ENCODE results near the gene LRRC45.

The LRRC45 gene

DNA sequence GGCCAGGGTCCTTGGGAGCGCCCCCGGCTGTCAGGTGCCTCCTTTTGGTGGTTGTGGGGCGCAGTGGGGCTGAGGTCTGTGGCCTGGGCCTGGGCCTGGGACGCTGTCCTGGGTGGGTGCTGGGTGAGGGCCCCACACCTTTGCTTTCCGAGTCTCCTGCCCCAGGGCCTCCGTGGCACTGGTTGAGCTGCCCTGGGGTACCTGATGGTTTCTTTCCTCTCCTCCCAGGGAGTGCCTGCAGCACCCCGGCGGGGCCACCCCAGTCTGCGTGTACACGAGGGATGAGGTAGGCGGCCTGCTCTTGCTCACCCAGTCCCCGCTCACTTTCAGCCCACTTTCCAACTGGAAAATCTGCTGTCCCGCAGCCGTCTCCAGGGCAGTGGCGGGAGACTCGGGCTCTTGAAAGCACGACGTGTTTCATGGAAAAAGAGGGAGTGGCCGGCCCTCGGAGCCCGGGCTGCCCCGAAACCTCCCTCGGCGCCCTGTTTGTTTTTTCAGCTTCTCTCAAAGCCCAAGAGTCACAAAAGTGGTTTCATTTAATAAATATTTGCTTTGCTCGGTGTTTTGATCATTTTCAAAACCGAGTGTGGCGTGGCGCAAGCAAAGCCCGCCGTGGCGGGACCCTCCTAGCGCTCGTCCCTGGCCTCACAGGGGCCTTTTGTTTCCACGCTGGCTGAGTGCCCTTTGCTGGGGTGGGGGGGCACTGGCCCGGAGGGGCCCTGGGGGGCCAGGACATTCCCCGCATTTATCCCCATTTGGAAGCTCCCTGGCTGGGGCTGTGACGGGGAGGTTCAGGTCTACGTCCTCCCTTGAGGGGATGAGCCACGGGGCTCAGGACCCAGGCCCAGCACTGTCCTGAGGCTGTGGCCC, 28.3 kb upstream of the LRRC45 start:
- no peak for DNase-seq

GRCh38 chr17:81995463-81996231, 27.5 kb upstream of the LRRC45 start:
- DNase-seq: no peak

DNA sequence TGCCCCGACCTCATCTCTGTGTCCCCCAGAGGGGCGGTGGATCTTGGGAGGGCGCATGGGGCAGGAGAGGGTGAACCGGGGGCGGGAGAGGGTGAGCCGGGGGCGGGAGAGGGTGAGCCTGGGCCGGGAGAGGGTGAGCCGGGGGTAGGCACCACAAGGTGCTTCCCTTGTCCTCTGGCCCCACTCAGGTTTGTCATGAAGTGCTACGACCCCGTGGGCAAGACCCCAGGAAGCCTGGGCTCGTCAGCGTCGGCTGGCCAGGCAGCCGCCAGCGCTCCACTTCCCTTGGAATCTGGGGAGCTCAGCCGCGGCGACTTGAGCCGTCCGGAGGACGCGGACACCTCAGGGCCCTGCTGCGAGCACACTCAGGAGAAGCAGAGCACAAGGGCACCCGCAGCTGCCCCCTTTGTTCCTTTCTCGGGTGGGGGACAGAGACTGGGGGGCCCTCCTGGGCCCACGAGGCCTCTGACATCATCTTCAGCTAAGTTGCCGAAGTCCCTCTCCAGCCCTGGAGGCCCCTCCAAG, 26.8 kb upstream of the LRRC45 start:
- DNase-seq: no peak

DNA sequence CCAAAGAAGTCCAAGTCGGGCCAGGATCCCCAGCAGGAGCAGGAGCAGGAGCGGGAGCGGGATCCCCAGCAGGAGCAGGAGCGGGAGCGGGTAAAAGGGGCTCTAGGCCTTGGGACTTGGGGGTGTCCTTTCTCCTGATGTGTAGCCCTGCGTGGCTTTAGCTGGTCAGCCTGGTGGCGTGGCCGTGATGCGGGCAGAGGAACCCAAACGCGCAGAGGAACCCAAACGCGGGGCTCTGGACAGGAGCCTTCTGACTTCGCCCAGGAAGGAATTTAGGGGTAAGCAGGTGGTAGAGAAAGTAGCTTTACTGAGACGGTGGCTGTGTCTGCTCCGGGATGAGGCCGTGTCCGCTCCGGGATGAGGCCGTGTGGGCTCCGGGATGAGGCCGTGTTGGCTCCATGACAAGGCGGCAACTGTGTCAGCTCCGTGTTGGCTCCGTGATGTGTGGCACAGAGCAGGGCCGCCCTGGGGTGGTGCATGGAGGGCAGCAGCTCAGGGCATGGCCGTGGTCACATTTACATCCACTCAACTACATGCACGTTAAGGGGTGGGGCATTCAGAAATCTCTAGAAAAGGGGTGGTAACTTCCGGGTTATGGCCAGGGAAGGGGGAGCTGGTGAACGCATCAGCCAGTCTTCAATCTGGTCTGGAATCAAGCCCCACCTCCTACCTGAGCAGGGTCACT, 26.2 kb upstream of the LRRC45 start:
- DNase-seq: no peak

- no peak for DNase-seq
Measured at GRCh38 chr17:81998212-81998611, 24.9 kb upstream of the LRRC45 start.

DNA sequence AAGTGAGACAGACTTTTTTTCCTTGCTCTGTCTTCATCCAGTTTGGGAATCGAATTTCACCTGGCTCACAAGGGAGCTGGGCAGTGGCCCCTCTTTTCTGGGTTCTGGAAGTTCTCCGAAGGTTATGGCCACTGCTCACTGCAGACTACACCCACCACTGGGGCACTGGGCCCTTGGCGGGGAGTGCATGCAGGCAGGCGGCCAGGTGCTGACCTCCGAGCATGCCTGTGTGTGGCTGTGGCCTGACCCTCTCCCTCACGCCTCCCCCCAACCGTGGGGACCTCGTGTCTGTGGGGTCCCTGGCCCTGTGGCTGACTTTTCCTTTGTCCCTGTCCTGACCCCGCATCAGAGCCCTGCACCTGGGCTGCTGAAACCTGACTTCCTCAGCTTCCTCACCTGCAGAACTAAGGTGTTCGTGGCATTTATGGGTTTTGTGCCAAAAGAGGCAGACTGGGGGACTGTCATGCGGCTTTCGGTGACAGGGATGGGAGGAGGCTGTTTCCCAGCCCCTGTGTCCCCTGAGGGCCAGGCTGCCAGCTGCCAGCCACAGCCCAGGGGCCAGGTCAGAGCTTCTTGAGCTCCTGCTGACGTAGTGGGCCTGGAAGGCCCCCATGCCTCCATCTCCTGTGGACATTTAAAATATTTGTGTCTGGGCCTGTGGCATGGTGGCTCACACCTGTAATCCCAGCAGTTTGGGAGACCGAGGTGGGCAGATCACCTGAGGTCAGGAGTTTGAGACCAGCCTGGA, 24.2 kb upstream of the LRRC45 start:
- DNase-seq: no peak

- no peak for DNase-seq
Measured at GRCh38 chr17:81999587-81999975, 23.5 kb upstream of the LRRC45 start.

- no peak for DNase-seq
Measured at GRCh38 chr17:81999976-82000802, 22.9 kb upstream of the LRRC45 start.

GRCh38 chr17:82000803-82001570, 22.1 kb upstream of the LRRC45 start:
- DNase-seq: no peak

DNA sequence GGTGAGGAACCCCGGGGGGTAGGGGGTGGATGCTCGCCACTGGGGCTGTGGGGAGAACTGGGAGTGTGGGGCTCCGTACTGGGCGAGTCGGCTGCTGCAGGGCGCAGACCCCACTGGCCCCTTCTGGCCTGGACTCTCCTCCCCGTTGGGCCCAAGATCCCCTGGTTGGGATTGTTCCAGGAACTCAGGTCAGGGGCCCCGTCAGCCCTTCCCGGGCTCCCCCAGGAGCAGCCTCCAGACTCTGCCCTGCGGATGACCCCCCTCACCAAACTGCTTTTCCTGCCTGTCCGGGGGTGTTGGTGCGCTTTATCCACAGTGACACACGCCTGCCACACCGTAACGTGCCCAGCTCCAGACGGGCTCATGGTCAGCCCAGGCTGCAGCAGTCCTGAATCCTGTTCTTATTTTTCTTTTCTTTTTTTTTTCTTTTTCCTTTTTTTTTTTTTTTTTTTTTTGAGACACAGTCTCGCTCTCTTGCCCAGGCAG, 21.5 kb upstream of the LRRC45 start:
- DNase-seq: no peak

- peak; percentile 61 for DNase-seq
Measured at GRCh38 chr17:82003411-82004381, 19.4 kb upstream of the LRRC45 start.

DNA sequence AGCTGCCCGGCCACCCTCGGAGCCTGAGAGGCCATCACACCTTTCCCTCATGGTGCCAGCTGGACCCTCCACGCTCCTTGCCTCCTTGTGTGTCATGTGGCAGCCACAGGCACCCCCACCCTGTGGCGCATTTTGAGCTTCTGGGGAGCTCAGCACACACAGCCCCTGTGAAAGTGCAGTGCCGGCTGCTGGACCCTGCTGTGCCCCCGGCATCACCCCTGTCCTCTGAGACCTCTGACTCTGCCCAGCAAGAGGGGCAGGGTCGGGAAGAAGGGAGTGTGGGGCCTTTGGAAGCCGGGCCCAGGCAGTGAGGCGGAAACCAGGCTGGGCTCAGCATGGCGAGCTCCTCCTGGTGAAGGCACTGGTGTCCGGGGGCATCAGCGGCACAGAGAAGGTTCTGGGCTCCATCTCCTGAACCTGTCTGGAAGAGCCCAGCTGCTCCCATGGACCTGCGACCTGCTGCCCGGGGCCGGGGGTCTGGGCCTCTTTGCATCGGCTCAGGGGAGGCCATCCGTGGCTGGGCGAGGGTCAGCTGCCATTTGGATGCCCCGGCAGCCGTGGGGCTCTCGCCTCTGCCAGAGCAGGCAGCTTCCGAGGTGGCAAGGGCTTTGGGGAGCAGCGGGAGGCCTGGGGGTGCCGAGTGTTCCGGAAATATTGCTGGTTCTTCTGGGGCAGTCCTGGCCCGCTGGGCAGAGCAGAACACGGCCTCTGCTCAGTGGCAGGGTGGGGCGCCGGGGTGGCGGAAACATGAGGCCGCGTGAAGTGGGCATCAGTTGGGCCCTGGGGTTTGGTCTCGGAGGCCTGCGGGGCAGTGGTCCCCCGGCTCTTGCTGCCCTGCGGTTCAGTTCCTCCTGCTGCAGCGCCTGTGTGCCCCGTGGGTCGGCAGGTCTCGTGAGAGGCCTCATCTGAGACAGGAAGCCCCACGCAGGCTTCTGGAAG, 18.3 kb upstream of the LRRC45 start:
- no peak for DNase-seq

DNA sequence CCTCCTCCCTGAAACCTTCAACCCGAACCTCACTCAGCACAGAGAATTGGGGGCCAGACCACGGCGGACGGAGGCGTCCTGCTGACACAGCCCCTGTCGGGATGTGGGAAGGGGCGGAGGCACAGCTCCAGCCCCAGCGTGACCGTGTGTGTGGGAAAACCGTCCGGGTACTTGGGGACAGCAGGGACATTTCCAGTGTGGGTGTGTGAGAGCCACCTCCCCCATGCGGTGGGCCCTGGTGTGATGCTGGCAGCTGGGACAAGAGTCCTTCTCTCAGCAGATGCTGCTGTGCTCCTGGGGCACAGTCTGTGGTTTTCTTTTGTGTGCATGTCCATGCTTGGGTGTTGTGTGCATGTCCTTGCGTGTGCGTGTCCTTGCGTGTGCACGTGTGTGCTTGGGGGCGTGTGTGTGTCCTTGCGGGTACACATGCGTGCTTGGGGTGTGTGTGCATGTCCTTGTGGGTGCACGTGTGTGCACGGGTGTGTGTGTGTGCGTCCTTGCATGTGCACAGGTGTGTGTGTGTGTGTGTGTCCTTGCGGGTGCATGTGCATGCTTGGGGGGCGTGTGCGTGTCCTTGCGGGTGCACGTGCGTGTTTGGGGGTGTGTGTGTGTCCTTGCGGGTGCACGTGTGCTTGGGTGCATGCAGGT, 17.3 kb upstream of the LRRC45 start:
- DNase-seq: no peak

GRCh38 chr17:82006468-82007227, 16.5 kb upstream of the LRRC45 start:
- DNase-seq: no peak

DNA sequence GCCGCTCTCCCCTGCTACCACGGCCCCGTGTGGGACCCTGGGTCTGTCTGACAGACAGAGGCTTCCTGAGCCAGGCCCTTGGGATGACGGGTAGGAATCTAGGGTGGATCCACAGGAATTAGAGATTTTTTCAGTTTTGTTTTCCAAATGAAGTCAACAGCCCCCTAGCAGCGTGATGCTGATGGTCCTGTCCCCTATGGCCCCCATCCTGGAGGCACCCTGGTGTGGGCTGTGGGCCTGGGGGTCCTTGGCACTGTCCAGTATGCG, 15.9 kb upstream of the LRRC45 start:
- DNase-seq: no peak

- DNase-seq: no peak
Measured at GRCh38 chr17:82007495-82008257, 15.4 kb upstream of the LRRC45 start.

Measured in stimulated activated CD4-positive, alpha-beta T cell treated with anti-CD3 and anti-CD28 coated beads, Interleukin-15, amount 100 ng/mL, for 24 hours (primary cell).